Esophagus muscularis mucosa (tissue), 4 donors: ENCODE results near the gene MMP14. TPM values are rescaled to one million over a fixed set of nuclear protein-coding genes. Genes with fewer than 3 reads are reported as not detected.

Source experiments
- DNase-seq: peaks from one replicate; pipeline ENCODE4 v3.0.0-alpha.2; 2017; ENCODE audit errors: extremely low spot score
- H3K27ac ChIP-seq, 4 donors: fragments of 200-600 bp; sonication (generic); replicated peaks in 1 of 4; 1 replicate in 3 of 4; 2 replicates in 1 of 4; pipeline ENCODE4 v1.5.1; 2016 to 2019; ENCODE audit warnings: mild to moderate bottlenecking in 1 of 4
- H3K27me3 ChIP-seq, 4 donors: fragments of 200-600 bp; sonication (generic); one replicate each; pipeline versions ENCODE4 v1.5.1 to v1.6.0; 2016 to 2019
- H3K36me3 ChIP-seq, 4 donors: fragments of 200-600 bp; sonication (generic); one replicate each; pipeline ENCODE4 v1.5.1; 2016 to 2019
- H3K4me1 ChIP-seq, 4 donors: fragments of 200-600 bp; sonication (generic); one replicate each; pipeline ENCODE4 v1.5.1; 2016 to 2019
- H3K4me3 ChIP-seq, 4 donors: fragments of 200-600 bp; sonication (generic); 1 replicate in 2 of 4; 2 replicates in 2 of 4; pipeline ENCODE4 v1.5.1; 2016 to 2019; ENCODE audit warnings: mild to moderate bottlenecking in 4 of 4, moderate library complexity in 1 of 4
- H3K9me3 ChIP-seq, 4 donors: fragments of 200-600 bp; sonication (generic); 1 replicate in 3 of 4; 2 replicates in 1 of 4; pipeline ENCODE4 v1.5.1; 2016 to 2019
- CTCF ChIP-seq, 3 experiments: fragments of 200-600 bp in 2 of 3; fragments of 450-650 bp in 1 of 3; sonication (generic) in 2 of 3; IDR thresholded peaks; one replicate each; pipeline ENCODE4 v1.5.1; 2017 to 2019; ENCODE audit warnings: antibody characterized with exemption in 3 of 3, mild to moderate bottlenecking in 2 of 3, moderate library complexity in 1 of 3
- EP300 ChIP-seq: sonication (generic); formaldehyde crosslinking; IDR thresholded peaks from one replicate; pipeline ENCODE4 v1.6.1; 2017; ENCODE audit warnings: antibody characterized with exemption
- POLR2A ChIP-seq: fragments of 450-650 bp; IDR thresholded peaks from one replicate; pipeline ENCODE4 v1.6.1; 2017; ENCODE audit warnings: antibody characterized with exemption, moderate library complexity, mild to moderate bottlenecking, low read depth
- POLR2AphosphoS5 ChIP-seq, 2 donors: sonication (generic); formaldehyde crosslinking; IDR thresholded peaks; one replicate each; pipeline ENCODE4 v1.6.1; 2017; ENCODE audit warnings: antibody characterized with exemption in 2 of 2
- WGBS: methylation state at CpG from one replicate; pipeline ENCODE4 v1.1.5; 2018; 5-methylcytosine and 5-hydroxymethylcytosine counted together
- intact Hi-C: fragments of 100-400 bp; cut with DNase I; formaldehyde crosslinking; loops from one replicate; pipeline ENCODE4 v1.15.1; 2023
- total RNA-seq, 4 donors: library from RNA; depleted of rRNA; stranded (reverse); fragments of >200 nt; gene quantifications; one replicate each; pipeline versions ENCODE4 v1.1.0 to v1.2.1, GENCODE V29; 2016

The MMP14 gene
- total RNA-seq, 4 donors from 2014 or later, result 83.9 to 149 (median 123) TPM

- 82% methylated on average over 1 of the region's 1 CpG for WGBS
These were observed 54.0 kb downstream of the MMP14 start for GRCh38 chr14:22890416-22890815.

GRCh38 chr14:22892488-22892887, 56.1 kb downstream of the MMP14 start:
- H3K27me3 ChIP-seq, result no peaks in the 10 kb centered on the region
- no peaks in the 10 kb centered on the region for H3K36me3 ChIP-seq
- TF ChIP-seq POLR2AphosphoS5 (IDR thresholded peaks at IDR 0.05) (no peak), POLR2A (no peak), EP300 (no peak), CTCF (IDR thresholded peaks at IDR 0.05) (no peak)
- no peak for DNase-seq
- no peaks in the 10 kb centered on the region for H3K9me3 ChIP-seq
- intact Hi-C loops, result no loop called here
- H3K27ac ChIP-seq, result no peak overlapping the region
- peaks cover 3 to 17% (median 13%) of the 10 kb centered on the region in 4 donors for H3K4me1 ChIP-seq
- H3K4me3 ChIP-seq, result no peak overlapping the region
- 85% methylated on average over 4 of the region's 7 CpGs for WGBS

More at GRCh38 chr14:22890416-22890815, 54.0 kb downstream of the MMP14 start:
- no peak overlapping the region for H3K27ac ChIP-seq
- intact Hi-C loops, result no loop called here
- H3K4me1 ChIP-seq, result peaks cover 17 to 26% (median 20%) of the 10 kb centered on the region in 4 donors
- TF ChIP-seq CTCF (IDR thresholded peaks at IDR 0.05) (no peak), EP300 (no peak), POLR2A (no peak), POLR2AphosphoS5 (IDR thresholded peaks at IDR 0.05) (no peak)
- H3K9me3 ChIP-seq, result no peaks in the 10 kb centered on the region
- H3K36me3 ChIP-seq, result no peaks in the 10 kb centered on the region
- H3K27me3 ChIP-seq, result no peaks in the 10 kb centered on the region
- H3K4me3 ChIP-seq, result no peak overlapping the region
- DNase-seq, result no peak

- H3K36me3 ChIP-seq, result no peaks in the 10 kb centered on the region
- peaks cover 7 to 19% (median 16%) of the 10 kb centered on the region in 4 donors for H3K4me1 ChIP-seq
- 94% methylated on average over 4 of the region's 4 CpGs for WGBS
- no peaks in the 10 kb centered on the region for H3K9me3 ChIP-seq
- H3K27me3 ChIP-seq, result no peaks in the 10 kb centered on the region
- intact Hi-C loops, result no loop called here
- no peak overlapping the region for H3K27ac ChIP-seq
- TF ChIP-seq EP300, result no peak
- no peak for TF ChIP-seq CTCF (IDR thresholded peaks at IDR 0.05)
- TF ChIP-seq POLR2A, result no peak
- TF ChIP-seq POLR2AphosphoS5 (IDR thresholded peaks at IDR 0.05), result no peak
- DNase-seq, result no peak
- H3K4me3 ChIP-seq, result no peak overlapping the region
These were observed 57.3 kb downstream of the MMP14 start for GRCh38 chr14:22893706-22894105.

- Histone ChIP-seq H3K36me3 (peaks cover 0 to 2% (median under 1%) of the 10 kb centered on the region in 4 donors), H3K4me3 (no peak overlapping the region), H3K4me1 (peaks cover 9 to 36% (median 31%) of the 10 kb centered on the region in 4 donors), H3K9me3 (no peaks in the 10 kb centered on the region), H3K27me3 (no peaks in the 10 kb centered on the region), H3K27ac (no peak overlapping the region)
- WGBS, result 100% methylated on average over 1 of the region's 1 CpG
- DNase-seq, result no peak
- intact Hi-C loops, result no loop called here
- TF ChIP-seq EP300 (no peak), CTCF (IDR thresholded peaks at IDR 0.05) (no peak), POLR2A (no peak), POLR2AphosphoS5 (IDR thresholded peaks at IDR 0.05) (no peak)
These were observed 59.0 kb downstream of the MMP14 start for GRCh38 chr14:22895402-22895801.

GRCh38 chr14:22896356-22896755, 60.0 kb downstream of the MMP14 start:
- Histone ChIP-seq H3K4me3 (no peak overlapping the region), H3K9me3 (no peaks in the 10 kb centered on the region), H3K36me3 (peaks cover 7 to 12% (median 10%) of the 10 kb centered on the region in 4 donors), H3K27me3 (no peaks in the 10 kb centered on the region), H3K4me1 (peaks cover 9 to 37% (median 31%) of the 10 kb centered on the region in 4 donors), H3K27ac (no peak overlapping the region)
- WGBS, result 54% methylated on average over 5 of the region's 5 CpGs
- intact Hi-C loops, result loop anchor here (2.0 kb wide), 1 partner anchor 22 kb away; no protein-coding TSS in a partner anchor
- no peak for TF ChIP-seq EP300
- no peak for TF ChIP-seq POLR2AphosphoS5 (IDR thresholded peaks at IDR 0.05)
- no peak for TF ChIP-seq CTCF (IDR thresholded peaks at IDR 0.05)
- DNase-seq, result no peak
